ENCODE results near the gene SPNS2. TPM values are rescaled to one million over a fixed set of nuclear protein-coding genes. Genes with fewer than 3 reads are reported as not detected.

SPNS2 gene
- total RNA-seq, 1 donor from 2014 or later, result 79.3 TPM

DNA sequence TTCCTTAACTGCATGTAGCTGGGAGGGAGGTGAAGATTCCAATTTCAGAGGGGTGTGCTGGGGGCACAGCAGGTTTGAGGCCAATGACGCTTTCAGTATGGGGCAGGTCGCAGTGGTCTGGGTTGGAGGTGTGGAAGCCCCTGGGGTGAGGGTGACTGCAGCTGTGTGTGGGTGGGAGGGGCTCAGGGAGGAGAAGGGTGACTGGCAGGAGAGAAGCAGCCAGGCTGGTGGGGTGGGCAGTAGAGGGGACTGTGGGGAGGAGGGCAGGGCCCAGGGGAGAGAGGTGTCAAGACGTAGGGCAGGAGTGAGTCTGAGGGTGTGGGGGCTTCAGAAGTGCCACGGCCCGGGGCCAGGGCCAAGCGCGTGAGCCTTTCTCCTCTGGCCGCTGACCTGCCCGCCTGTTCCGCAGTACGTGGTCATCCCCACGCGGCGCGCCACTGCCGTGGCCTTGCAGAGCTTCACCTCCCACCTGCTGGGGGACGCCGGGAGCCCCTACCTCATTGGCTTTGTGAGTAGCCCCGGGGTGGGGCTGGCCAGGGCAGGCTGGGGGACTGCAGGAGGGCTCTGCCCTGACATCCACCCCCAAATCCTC lies 37.1 kb downstream of the SPNS2 start:
- Histone ChIP-seq H3K4me1 (peaks cover 49% of the 10 kb centered on the region), H3K27ac (peak overlapping the region; percentile 36)
- TF ChIP-seq POLR2AphosphoS5 (IDR thresholded peaks at IDR 0.05; ENCODE audit: insufficient read depth in 1 of 2, low read depth in 1 of 2) (no peak), POLR2A (IDR thresholded peaks at IDR 0.05) (no peak)
- TF ChIP-seq, protein P1, sequence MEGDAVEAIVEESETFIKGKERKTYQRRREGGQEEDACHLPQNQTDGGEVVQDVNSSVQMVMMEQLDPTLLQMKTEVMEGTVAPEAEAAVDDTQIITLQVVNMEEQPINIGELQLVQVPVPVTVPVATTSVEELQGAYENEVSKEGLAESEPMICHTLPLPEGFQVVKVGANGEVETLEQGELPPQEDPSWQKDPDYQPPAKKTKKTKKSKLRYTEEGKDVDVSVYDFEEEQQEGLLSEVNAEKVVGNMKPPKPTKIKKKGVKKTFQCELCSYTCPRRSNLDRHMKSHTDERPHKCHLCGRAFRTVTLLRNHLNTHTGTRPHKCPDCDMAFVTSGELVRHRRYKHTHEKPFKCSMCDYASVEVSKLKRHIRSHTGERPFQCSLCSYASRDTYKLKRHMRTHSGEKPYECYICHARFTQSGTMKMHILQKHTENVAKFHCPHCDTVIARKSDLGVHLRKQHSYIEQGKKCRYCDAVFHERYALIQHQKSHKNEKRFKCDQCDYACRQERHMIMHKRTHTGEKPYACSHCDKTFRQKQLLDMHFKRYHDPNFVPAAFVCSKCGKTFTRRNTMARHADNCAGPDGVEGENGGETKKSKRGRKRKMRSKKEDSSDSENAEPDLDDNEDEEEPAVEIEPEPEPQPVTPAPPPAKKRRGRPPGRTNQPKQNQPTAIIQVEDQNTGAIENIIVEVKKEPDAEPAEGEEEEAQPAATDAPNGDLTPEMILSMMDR (IDR thresholded peaks at IDR 0.05), result no peak

DNA sequence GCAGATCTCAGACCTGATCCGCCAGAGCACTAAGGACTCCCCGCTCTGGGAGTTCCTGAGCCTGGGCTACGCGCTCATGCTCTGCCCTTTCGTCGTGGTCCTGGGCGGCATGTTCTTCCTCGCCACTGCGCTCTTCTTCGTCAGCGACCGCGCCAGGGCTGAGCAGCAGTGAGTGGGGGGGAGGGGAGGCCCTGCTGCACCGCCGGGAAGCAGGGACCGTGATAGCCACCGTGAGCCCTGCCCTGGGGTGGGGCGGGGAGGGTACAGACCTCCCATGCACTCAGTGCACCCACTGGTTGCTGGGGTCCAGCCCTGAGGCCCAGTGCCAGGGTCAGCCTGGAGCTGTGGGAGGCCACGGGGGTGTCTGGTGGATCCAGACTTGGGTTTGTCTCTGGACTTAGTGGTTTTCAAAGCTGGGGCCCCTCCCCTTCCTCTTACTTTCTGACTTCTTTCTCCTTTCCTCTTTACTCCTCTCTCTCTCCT lies 37.6 kb downstream of the SPNS2 start:
- peak overlapping the region; percentile 11 to 16 for H3K4me3 ChIP-seq
- TF ChIP-seq POLR2A (IDR thresholded peaks at IDR 0.05) (no peak), POLR2AphosphoS5 (IDR thresholded peaks at IDR 0.05; ENCODE audit: insufficient read depth in 1 of 2, low read depth in 1 of 2) (no peak)
- TF ChIP-seq, protein P1 (IDR thresholded peaks at IDR 0.05), result no peak

More for the DNA sequence above, 37.1 kb downstream of the SPNS2 start:
- no peaks in the 10 kb centered on the region for H3K9me3 ChIP-seq
- peak overlapping the region; percentile 11 to 16 for H3K4me3 ChIP-seq
- intact Hi-C loops (cut with DNase I), result loop anchor here (10.0 kb wide), 1 partner anchor 101 kb away; the partner anchor contains the start of gene SPNS3
- peaks cover 0 to 19% of the 10 kb centered on the region in 2 donors for H3K36me3 ChIP-seq
- DNase-seq (ENCODE audit: extremely low spot score in 2 of 2), result no peak
- no peaks in the 10 kb centered on the region for H3K27me3 ChIP-seq

DNA sequence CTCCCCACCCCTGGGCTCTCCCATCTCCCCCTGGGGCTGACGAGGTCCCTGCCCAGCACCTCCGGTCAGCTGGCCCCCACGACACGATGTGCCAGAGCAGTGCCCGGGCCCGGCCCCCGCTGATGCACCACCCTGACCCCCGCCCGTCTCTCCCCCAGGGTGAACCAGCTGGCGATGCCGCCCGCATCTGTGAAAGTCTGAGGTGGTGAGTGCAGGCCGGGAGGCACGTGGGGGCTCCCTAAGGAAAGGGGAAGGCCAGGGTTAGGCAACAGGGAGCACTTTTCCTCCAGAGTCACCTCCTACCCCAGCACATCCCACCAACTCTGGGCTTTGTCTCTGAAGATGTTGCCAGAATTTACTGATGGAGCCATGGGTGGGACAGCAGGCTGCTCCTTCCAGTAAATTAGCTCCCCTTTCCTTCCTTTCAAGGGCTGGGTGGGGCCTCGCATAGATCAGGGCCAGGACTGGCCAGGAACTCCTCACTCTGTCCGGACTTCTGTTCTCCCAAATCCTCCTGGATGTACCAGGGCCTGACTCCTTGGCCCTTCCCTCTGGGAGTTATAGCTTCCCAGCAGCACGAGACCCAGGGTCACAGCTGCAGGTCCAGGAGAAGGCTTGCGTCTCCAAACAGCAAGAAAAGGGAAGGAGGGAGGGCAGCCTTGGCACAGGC lies 38.2 kb downstream of the SPNS2 start:
- no peak for DNase-seq (ENCODE audit: extremely low spot score in 2 of 2)
- H3K27ac ChIP-seq, result peak overlapping the region; percentile 36
- no peaks in the 10 kb centered on the region for H3K9me3 ChIP-seq
- H3K4me1 ChIP-seq, result peaks cover 49% of the 10 kb centered on the region
- TF ChIP-seq POLR2A (IDR thresholded peaks at IDR 0.05), result no peak
- peak overlapping the region; percentile 11 to 16 for H3K4me3 ChIP-seq
- intact Hi-C loops (cut with DNase I), result loop anchor here (10.0 kb wide), 1 partner anchor 102 kb away; the partner anchor contains the start of gene SPNS3
- peaks cover 0 to 30% of the 10 kb centered on the region in 2 donors for H3K36me3 ChIP-seq
- H3K27me3 ChIP-seq, result no peaks in the 10 kb centered on the region

More for the DNA sequence above, 37.6 kb downstream of the SPNS2 start:
- Histone ChIP-seq H3K36me3 (peaks cover 0 to 24% of the 10 kb centered on the region in 2 donors), H3K9me3 (no peaks in the 10 kb centered on the region), H3K27me3 (no peaks in the 10 kb centered on the region), H3K27ac (peak overlapping the region; percentile 36), H3K4me1 (peaks cover 49% of the 10 kb centered on the region)
- DNase-seq (ENCODE audit: extremely low spot score in 2 of 2), result no peak
- intact Hi-C loops (cut with DNase I), result loop anchor here (10.0 kb wide), 1 partner anchor 101 kb away; the partner anchor contains the start of gene SPNS3

DNA sequence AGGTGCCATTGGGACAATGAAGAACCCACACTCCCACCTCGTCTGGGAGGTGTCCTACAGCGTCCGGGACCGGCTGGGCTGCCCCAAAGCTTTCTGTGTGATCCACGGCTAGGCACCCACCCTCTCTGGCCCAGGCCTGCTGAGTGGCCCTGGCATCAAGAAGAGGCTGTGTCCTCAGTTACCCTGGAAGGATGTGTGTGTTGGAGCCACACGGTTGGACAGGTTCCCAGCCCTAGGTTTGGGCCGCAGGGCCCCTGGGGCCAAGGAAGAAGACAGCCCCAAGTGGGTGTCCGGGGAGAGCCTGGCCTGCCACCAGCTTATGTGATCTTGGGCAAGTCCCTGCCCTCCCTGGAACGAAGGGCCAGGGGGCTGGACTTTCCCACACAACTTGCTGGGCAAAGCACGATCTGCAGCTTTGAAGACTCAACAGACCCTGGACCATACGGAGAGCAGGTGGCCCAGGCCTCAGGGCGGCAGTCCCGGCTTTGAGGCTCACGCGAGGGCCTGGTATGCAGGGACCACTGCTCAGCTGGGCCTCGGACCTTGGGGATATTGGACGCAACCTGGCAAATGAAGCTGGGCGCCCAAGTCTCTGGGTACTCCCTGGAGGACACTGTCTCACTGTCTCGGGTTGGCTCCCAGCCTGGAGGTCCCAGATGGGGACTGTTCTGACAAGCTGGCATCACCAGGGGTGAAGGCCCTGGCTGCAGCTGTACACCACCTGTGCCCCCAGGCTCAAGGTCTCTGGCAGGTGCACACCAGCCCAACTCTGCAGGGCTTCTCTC lies 39.0 kb downstream of the SPNS2 start:
- Histone ChIP-seq H3K27me3 (no peaks in the 10 kb centered on the region), H3K4me1 (peaks cover 49% of the 10 kb centered on the region), H3K27ac (peak overlapping the region; percentile 36), H3K9me3 (no peaks in the 10 kb centered on the region), H3K4me3 (no peak overlapping the region), H3K36me3 (peaks cover 0 to 38% of the 10 kb centered on the region in 2 donors)
- TF ChIP-seq, protein P1 (IDR thresholded peaks at IDR 0.05), result no peak
- no peak for TF ChIP-seq POLR2A (IDR thresholded peaks at IDR 0.05)
- TF ChIP-seq POLR2AphosphoS5 (IDR thresholded peaks at IDR 0.05; ENCODE audit: insufficient read depth in 1 of 2, low read depth in 1 of 2), result no peak
- DNase-seq (ENCODE audit: extremely low spot score in 2 of 2), result no peak
- intact Hi-C loops (cut with DNase I), result loop anchor here (10.0 kb wide), 1 partner anchor 103 kb away; the partner anchor contains the start of gene SPNS3

All from vagina (tissue), 2 donors.